Transverse colon (tissue), 4 donors: Measurements from ENCODE around the gene KRT71.

Experiments used
- EP300 ChIP-seq: sonication (generic); formaldehyde crosslinking; IDR thresholded peaks from one replicate; pipeline ENCODE4 v1.6.1; 2017; ENCODE audit warnings: antibody characterized with exemption, low read depth
- POLR2A ChIP-seq: fragments of 450-650 bp; IDR thresholded peaks from one replicate; pipeline ENCODE4 v1.6.1; 2016; ENCODE audit warnings: antibody characterized with exemption, mild to moderate bottlenecking, moderate library complexity
- POLR2AphosphoS5 ChIP-seq, 3 donors: sonication (generic); formaldehyde crosslinking; IDR thresholded peaks; one replicate each; pipeline ENCODE4 v1.6.1; 2016; ENCODE audit warnings: antibody characterized with exemption in 3 of 3
- TF ChIP-seq, protein P1 (sequence below), 5 experiments: fragments of 200-600 bp in 3 of 5; fragments of 450-650 bp in 2 of 5; sonication (generic) in 3 of 5; IDR thresholded peaks; 1 replicate in 2 of 5; 2 replicates in 3 of 5; pipeline ENCODE4 v1.5.1; 2016 to 2017; ENCODE audit warnings: antibody characterized with exemption in 5 of 5, inconsistent platforms in 3 of 5, mild to moderate bottlenecking in 2 of 5, moderate library complexity in 1 of 5

- TF ChIP-seq, protein P1, sequence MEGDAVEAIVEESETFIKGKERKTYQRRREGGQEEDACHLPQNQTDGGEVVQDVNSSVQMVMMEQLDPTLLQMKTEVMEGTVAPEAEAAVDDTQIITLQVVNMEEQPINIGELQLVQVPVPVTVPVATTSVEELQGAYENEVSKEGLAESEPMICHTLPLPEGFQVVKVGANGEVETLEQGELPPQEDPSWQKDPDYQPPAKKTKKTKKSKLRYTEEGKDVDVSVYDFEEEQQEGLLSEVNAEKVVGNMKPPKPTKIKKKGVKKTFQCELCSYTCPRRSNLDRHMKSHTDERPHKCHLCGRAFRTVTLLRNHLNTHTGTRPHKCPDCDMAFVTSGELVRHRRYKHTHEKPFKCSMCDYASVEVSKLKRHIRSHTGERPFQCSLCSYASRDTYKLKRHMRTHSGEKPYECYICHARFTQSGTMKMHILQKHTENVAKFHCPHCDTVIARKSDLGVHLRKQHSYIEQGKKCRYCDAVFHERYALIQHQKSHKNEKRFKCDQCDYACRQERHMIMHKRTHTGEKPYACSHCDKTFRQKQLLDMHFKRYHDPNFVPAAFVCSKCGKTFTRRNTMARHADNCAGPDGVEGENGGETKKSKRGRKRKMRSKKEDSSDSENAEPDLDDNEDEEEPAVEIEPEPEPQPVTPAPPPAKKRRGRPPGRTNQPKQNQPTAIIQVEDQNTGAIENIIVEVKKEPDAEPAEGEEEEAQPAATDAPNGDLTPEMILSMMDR (IDR thresholded peaks at IDR 0.05), result no peak
- TF ChIP-seq POLR2A (no peak), EP300 (no peak), POLR2AphosphoS5 (IDR thresholded peaks at IDR 0.05) (no peak)
Measured at GRCh38 chr12:52525661-52526499, 27.1 kb downstream of the KRT71 start.
